HEK293 (cell line): ENCODE results near the gene CEP85.

Experiments
- CTCF ChIA-PET: fragments of 350-600 bp; formaldehyde crosslinking; extraction: SDS; loops from one replicate; lab custom pipeline; 2021; ENCODE audit warnings: antibody characterized with exemption; lab: Yijun Ruan, JAX
- POLR2A ChIA-PET: fragments of 300-600 bp; formaldehyde crosslinking; extraction: SDS; loops from one replicate; lab custom pipeline; 2020; ENCODE audit warnings: antibody characterized with exemption, inconsistent platforms; lab: Yijun Ruan, JAX
- H3K27ac ChIP-seq: fragments of 200-500 bp; sonication (Bioruptor generic); 2 replicates; pipeline ENCODE4 v1.5.1; 2014; ENCODE audit warnings: low read depth, low read length, control low read depth, inconsistent platforms; ENCODE audit errors: extremely low read depth
- H3K36me3 ChIP-seq, 2 experiments: fragments of 200-500 bp in 1 of 2; sonication (Bioruptor generic) in 1 of 2; 1 replicate in 1 of 2; 2 replicates in 1 of 2; pipeline ENCODE4 v1.5.1; 2014 to 2017; ENCODE audit warnings: inconsistent platforms in 2 of 2, low read length in 2 of 2; ENCODE audit not compliant: control insufficient read depth in 2 of 2, insufficient read depth in 1 of 2
- H3K4me1 ChIP-seq: fragments of 200-500 bp; sonication (Bioruptor generic); 2 replicates; pipeline ENCODE4 v1.5.1; 2014; ENCODE audit warnings: mild to moderate bottlenecking, low read length, inconsistent platforms; ENCODE audit not compliant: control insufficient read depth, insufficient read depth
- H3K4me3 ChIP-seq: 2 replicates; pipeline ENCODE4 v1.5.1; 2011; ENCODE audit warnings: low read depth, mild to moderate bottlenecking, control low read depth, low read length, moderate library complexity
- H3K9me3 ChIP-seq: fragments of 200-500 bp; sonication (Bioruptor generic); 2 replicates; pipeline ENCODE4 v1.5.1; 2014; ENCODE audit warnings: low read depth, low read length, inconsistent platforms; ENCODE audit not compliant: control insufficient read depth, insufficient read depth
- OSR2 ChIP-seq: fragments of 450-650 bp; formaldehyde crosslinking; IDR thresholded peaks from 2 replicates; pipeline ENCODE4 v1.5.1; 2016; ENCODE audit warnings: missing biosample characterization, missing genetic modification characterization
- ZBTB21 ChIP-seq: fragments of 450-650 bp; formaldehyde crosslinking; IDR thresholded peaks from 2 replicates; pipeline ENCODE4 v1.5.1; 2017; ENCODE audit warnings: missing biosample characterization, missing genetic modification characterization
- ZBTB48 ChIP-seq: fragments of 450-650 bp; formaldehyde crosslinking; IDR thresholded peaks from 2 replicates; pipeline ENCODE4 v1.5.1; 2016; ENCODE audit warnings: missing biosample characterization, missing genetic modification characterization
- ZIC2 ChIP-seq: fragments of 450-650 bp; formaldehyde crosslinking; IDR thresholded peaks from 2 replicates; pipeline ENCODE4 v1.5.1; 2016; ENCODE audit warnings: missing biosample characterization, missing genetic modification characterization
- ZNF121 ChIP-seq: fragments of 450-650 bp; formaldehyde crosslinking; IDR thresholded peaks from 2 replicates; pipeline ENCODE4 v1.5.1; 2016; ENCODE audit warnings: missing biosample characterization, missing genetic modification characterization
- ZNF16 ChIP-seq: fragments of 450-650 bp; formaldehyde crosslinking; IDR thresholded peaks from 2 replicates; pipeline ENCODE4 v1.5.1; 2016; ENCODE audit warnings: low read depth, missing biosample characterization, missing genetic modification characterization
- ZNF266 ChIP-seq: fragments of 450-650 bp; formaldehyde crosslinking; IDR thresholded peaks from 2 replicates; pipeline ENCODE4 v1.5.1; 2016; ENCODE audit warnings: missing biosample characterization, missing genetic modification characterization, low read depth
- ZNF341 ChIP-seq: fragments of 450-650 bp; formaldehyde crosslinking; IDR thresholded peaks from 2 replicates; pipeline ENCODE4; 2016; ENCODE audit warnings: low read depth, missing biosample characterization, missing genetic modification characterization
- ZNF514 ChIP-seq: fragments of 450-650 bp; formaldehyde crosslinking; IDR thresholded peaks from 2 replicates; pipeline ENCODE4 v1.5.1; 2016; ENCODE audit warnings: missing biosample characterization, missing genetic modification characterization
- ZNF558 ChIP-seq: fragments of 450-650 bp; formaldehyde crosslinking; IDR thresholded peaks from 2 replicates; pipeline ENCODE4 v1.5.1; 2016; ENCODE audit warnings: missing biosample characterization, missing genetic modification characterization
- ZNF580 ChIP-seq: fragments of 450-650 bp; formaldehyde crosslinking; IDR thresholded peaks from 2 replicates; pipeline ENCODE4 v1.5.1; 2016; ENCODE audit warnings: missing biosample characterization, missing genetic modification characterization
- ZNF610 ChIP-seq: fragments of 450-650 bp; formaldehyde crosslinking; IDR thresholded peaks from 2 replicates; pipeline ENCODE4 v1.5.1; 2016; ENCODE audit warnings: missing biosample characterization, missing genetic modification characterization, borderline replicate concordance
- ZNF660 ChIP-seq: fragments of 450-650 bp; IDR thresholded peaks from 2 replicates; pipeline ENCODE4 v1.5.1; 2018; ENCODE audit warnings: missing biosample characterization, mild to moderate bottlenecking, missing genetic modification characterization
- ZNF707 ChIP-seq: fragments of 450-650 bp; formaldehyde crosslinking; IDR thresholded peaks from 2 replicates; pipeline ENCODE4 v1.5.1; 2016; ENCODE audit warnings: missing biosample characterization, missing genetic modification characterization
- ZNF776 ChIP-seq: fragments of 450-650 bp; formaldehyde crosslinking; IDR thresholded peaks from 2 replicates; pipeline ENCODE4 v1.5.0; 2017; ENCODE audit warnings: missing biosample characterization, missing genetic modification characterization, borderline replicate concordance
- ZNF837 ChIP-seq: fragments of 450-650 bp; formaldehyde crosslinking; IDR thresholded peaks from 2 replicates; pipeline ENCODE4 v1.5.1; 2016; ENCODE audit warnings: missing biosample characterization, missing genetic modification characterization

The CEP85 gene

GRCh38 chr1:26200413-26200812 is 33.6 kb upstream of the CEP85 start:
- Histone ChIP-seq H3K4me1 (no peaks in the 10 kb centered on the region), H3K9me3 (no peaks in the 10 kb centered on the region)
- ChIA-PET CTCF (interaction anchor here (1.0 to 1.1 kb wide), 2 partner anchors 10 to 12 kb away, joined by 5 to 6 read pairs; partner anchors contain the start of gene CATSPER4), POLR2A (no interaction called here)
- TF ChIP-seq ZNF580 (tag by site-specific recombination), result no peak
- no peak for TF ChIP-seq OSR2 (tag by site-specific recombination)
- no peak for TF ChIP-seq ZNF776 (tag by site-specific recombination)
- no peak for TF ChIP-seq ZNF514 (tag by site-specific recombination)
- TF ChIP-seq, all 188 proteins: peak for 0
- Histone ChIP-seq H3K4me3 (no peak overlapping the region), H3K27ac (no peak overlapping the region), H3K36me3 (no peaks in the 10 kb centered on the region)

- H3K4me3 ChIP-seq, result no peak overlapping the region
- no peaks in the 10 kb centered on the region for H3K4me1 ChIP-seq
- ChIA-PET POLR2A (no interaction called here), CTCF (interaction anchor here (0.7 to 1.0 kb wide), 4 partner anchors 9 to 160 kb away, joined by 3 to 7 read pairs (median 4); partner anchors contain the start of gene CEP85)
- H3K27ac ChIP-seq, result no peak overlapping the region
- no peaks in the 10 kb centered on the region for H3K36me3 ChIP-seq
- no peaks in the 10 kb centered on the region for H3K9me3 ChIP-seq
- TF ChIP-seq ZIC2 (tag by site-specific recombination) (peak; percentile 34), ZBTB48 (tag by site-specific recombination) (peak; percentile 63; the same call in 1 of the 2 replicates), ZNF707 (tag by site-specific recombination) (no peak)
These were observed 30.2 kb upstream of the CEP85 start for GRCh38 chr1:26203642-26204318.

- TF ChIP-seq ZNF837 (no peak), ZNF121 (tag by site-specific recombination) (no peak), ZNF266 (tag by site-specific recombination) (no peak), ZNF341 (tag by site-specific recombination) (no peak), ZNF514 (tag by site-specific recombination) (no peak), ZNF16 (tag by site-specific recombination) (no peak), ZNF558 (tag by site-specific recombination) (no peak)
- Histone ChIP-seq H3K36me3 (no peaks in the 10 kb centered on the region), H3K4me1 (no peaks in the 10 kb centered on the region), H3K27ac (no peak overlapping the region), H3K9me3 (no peaks in the 10 kb centered on the region), H3K4me3 (no peak overlapping the region)
- ChIA-PET POLR2A (interaction anchor here (0.7 kb wide), 1 partner anchor 37 kb away, joined by 3 read pairs; no protein-coding TSS in a partner anchor), CTCF (interaction anchor here (1.1 to 1.5 kb wide), 2 partner anchors 23 to 174 kb away, joined by 3 to 6 read pairs; partner anchors contain the start of gene CEP85)
These were observed 23.7 kb upstream of the CEP85 start for GRCh38 chr1:26210147-26210870.

GRCh38 chr1:26212726-26213125 is 21.3 kb upstream of the CEP85 start:
- Histone ChIP-seq H3K9me3 (no peaks in the 10 kb centered on the region), H3K36me3 (no peaks in the 10 kb centered on the region), H3K4me1 (no peaks in the 10 kb centered on the region), H3K4me3 (no peak overlapping the region), H3K27ac (no peak overlapping the region)
- POLR2A ChIA-PET, result no interaction called here
- TF ChIP-seq ZNF121 (tag by site-specific recombination) (peak; percentile 92), ZNF660 (tag by site-specific recombination) (no peak), ZNF610 (tag by site-specific recombination) (no peak), ZBTB21 (tag by site-specific recombination) (no peak)
- CTCF ChIA-PET, result interaction anchor here (0.6 to 1.7 kb wide), 5 partner anchors 9 to 870 kb away, joined by 3 to 5 read pairs (median 4); partner anchors contain the start of genes CEP85 and ZNF593
